ENCODE results near the gene TP53INP2. TPM values are rescaled to one million over a fixed set of nuclear protein-coding genes. Genes with fewer than 3 reads are reported as not detected.

TP53INP2 gene
- total and polyA plus RNA-seq, 2 of the 13 experiments (the other 11 are each of a cell fraction or from before 2014, with no cell fraction given) = 5.2 to 18.8 TPM

GRCh38 chr20:34713194-34713943, 9.2 kb downstream of the TP53INP2 start (continued):
- TF ChIP-seq MED13 (CRISPR knock-in tag; IDR thresholded peaks at IDR 0.05) (no peak), UBTF (CRISPR knock-in tag; IDR thresholded peaks at IDR 0.05) (no peak), SNAPC4 (CRISPR knock-in tag; IDR thresholded peaks at IDR 0.05) (no peak), MTA3 (CRISPR knock-in tag; IDR thresholded peaks at IDR 0.05) (no peak), ZNF12 (CRISPR knock-in tag; IDR thresholded peaks at IDR 0.05) (0 out of 2 replicates have a peak, but pooled peaks have one; percentile 33), ZNF766 (CRISPR knock-in tag; IDR thresholded peaks at IDR 0.05; ENCODE audit: borderline replicate concordance) (no peak), KDM5A (IDR thresholded peaks at IDR 0.05; ENCODE audit: borderline replicate concordance, low read length) (no peak), ZNF709 (CRISPR knock-in tag; IDR thresholded peaks at IDR 0.05) (no peak), ZNF430 (CRISPR knock-in tag; IDR thresholded peaks at IDR 0.05) (0 out of 2 replicates have a peak, but pooled peaks have one; percentile 39), NFE2L2 (IDR thresholded peaks at IDR 0.05; ENCODE audit: low read length) (no peak), ZNF30 (CRISPR knock-in tag; IDR thresholded peaks at IDR 0.05) (no peak)
- TF ChIP-seq, protein P1, sequence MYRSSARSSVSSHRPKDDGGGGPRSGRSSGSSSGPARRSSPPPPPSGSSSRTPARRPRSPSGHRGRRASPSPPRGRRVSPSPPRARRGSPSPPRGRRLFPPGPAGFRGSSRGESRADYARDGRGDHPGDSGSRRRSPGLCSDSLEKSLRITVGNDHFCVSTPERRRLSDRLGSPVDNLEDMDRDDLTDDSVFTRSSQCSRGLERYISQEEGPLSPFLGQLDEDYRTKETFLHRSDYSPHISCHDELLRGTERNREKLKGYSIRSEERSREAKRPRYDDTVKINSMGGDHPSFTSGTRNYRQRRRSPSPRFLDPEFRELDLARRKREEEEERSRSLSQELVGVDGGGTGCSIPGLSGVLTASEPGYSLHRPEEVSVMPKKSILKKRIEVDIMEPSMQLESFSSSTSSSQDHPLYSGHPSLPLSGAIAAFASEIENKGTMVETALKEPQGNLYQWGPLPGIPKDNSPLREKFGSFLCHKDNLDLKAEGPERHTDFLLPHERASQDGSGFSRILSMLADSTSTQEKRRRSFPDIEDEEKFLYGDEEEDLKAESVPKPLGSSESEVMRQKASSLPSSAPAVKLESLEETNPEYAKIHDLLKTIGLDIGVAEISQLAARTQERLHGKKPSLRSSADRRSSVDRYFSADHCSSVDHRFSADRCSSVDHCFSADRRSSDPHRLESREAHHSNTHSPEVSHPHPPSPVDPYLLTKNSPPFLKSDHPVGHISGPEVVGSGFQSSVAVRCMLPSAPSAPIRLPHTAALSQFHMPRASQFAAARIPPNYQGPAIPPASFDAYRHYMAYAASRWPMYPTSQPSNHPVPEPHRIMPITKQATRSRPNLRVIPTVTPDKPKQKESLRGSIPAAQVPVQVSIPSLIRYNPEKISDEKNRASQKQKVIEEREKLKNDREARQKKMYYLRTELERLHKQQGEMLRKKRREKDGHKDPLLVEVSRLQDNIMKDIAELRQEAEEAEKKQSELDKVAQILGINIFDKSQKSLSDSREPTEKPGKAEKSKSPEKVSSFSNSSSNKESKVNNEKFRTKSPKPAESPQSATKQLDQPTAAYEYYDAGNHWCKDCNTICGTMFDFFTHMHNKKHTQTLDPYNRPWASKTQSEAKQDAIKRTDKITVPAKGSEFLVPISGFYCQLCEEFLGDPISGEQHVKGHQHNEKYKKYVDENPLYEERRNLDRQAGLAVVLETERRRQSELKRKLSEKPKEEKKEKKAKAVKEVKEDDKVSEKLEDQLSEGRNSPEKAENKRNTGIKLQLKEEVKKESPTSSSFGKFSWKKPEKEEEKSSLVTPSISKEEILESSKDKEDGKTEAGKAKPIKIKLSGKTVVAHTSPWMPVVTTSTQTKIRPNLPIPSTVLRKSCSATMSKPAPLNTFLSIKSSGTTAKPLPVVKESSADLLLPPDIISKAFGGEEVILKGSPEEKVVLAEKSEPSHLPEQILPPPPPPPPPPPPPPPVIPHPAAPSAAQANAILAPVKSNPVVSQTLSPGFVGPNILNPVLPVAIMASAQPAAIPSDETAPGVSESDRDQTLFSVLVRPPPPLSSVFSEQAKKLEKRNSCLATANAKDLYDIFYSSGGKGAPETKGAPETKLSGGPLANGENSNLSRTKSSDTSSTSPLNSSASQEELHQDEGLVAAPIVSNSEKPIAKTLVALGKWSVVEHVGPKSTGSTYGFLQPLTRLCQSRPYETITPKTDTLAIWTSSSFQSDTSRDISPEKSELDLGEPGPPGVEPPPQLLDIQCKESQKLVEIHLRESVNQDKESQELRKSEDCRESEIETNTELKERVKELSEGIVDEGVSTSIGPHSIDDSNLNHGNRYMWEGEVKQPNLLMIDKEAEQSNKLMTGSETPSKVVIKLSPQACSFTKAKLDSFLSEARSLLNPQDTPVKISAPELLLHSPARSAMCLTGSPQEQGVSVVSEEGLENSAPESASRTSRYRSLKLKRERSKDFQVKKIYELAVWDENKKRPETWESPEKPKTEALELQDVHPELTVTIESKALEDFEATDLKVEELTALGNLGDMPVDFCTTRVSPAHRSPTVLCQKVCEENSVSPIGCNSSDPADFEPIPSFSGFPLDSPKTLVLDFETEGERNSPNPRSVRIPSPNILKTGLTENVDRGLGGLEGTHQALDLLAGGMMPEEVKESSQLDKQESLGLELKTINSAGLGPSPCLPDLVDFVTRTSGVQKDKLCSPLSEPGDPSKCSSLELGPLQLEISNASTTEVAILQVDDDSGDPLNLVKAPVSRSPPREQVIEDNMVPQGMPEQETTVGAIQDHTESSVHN (CRISPR knock-in tag; IDR thresholded peaks at IDR 0.05) = no peak
- TF ChIP-seq, protein P2, sequence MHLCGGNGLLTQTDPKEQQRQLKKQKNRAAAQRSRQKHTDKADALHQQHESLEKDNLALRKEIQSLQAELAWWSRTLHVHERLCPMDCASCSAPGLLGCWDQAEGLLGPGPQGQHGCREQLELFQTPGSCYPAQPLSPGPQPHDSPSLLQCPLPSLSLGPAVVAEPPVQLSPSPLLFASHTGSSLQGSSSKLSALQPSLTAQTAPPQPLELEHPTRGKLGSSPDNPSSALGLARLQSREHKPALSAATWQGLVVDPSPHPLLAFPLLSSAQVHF (CRISPR knock-in tag; IDR thresholded peaks at IDR 0.05) = no peak
